ENCODE measurements around the gene EFNB1. TPM values are rescaled to one million over a fixed set of nuclear protein-coding genes. Genes with fewer than 3 reads are reported as not detected.

Gene EFNB1
- total and polyA plus RNA-seq, 9 of the 15 experiments (the other 6 are each of a cell fraction or from before 2014, with no cell fraction given) = 0.01 to 2.1 (median 0.99) TPM; not detected in 1

- intact Hi-C loops (cut with micrococcal nuclease) (no loop called here), in situ Hi-C loops (cut with MboI) (no loop called here)
- Histone ChIP-seq H2AFZ (ENCODE audit: low read depth, low read length) (no peak overlapping the region), H4K20me1 (replicated peaks; ENCODE audit: control insufficient read depth, insufficient read depth, low read length) (no peaks in the 10 kb centered on the region; the same call in 1 of the 2 replicates), H3K9me1 (ENCODE audit: control insufficient read depth, insufficient read depth, low read length) (no peaks in the 10 kb centered on the region), H3K27ac (ENCODE audit: extremely low read depth, low read depth, low read length) (no peak overlapping the region), H3K36me3 (ENCODE audit: control insufficient read depth, insufficient read depth, low read length) (no peaks in the 10 kb centered on the region), H3K79me2 (ENCODE audit: control insufficient read depth, insufficient read depth, low read length) (no peaks in the 10 kb centered on the region), H3K9me3 (replicated peaks; ENCODE audit: control insufficient read depth, insufficient read depth, low read depth, low read length) (no peaks in the 10 kb centered on the region), H3K27me3 (ENCODE audit: control insufficient read depth in 2 of 2, insufficient read depth in 2 of 2, low read length in 2 of 2) (peaks cover 0 to 16% of the 10 kb centered on the region in 2 experiments; a peak in 2 of 5 replicates), H3K9ac (ENCODE audit: insufficient read depth in 1 of 2, low read depth in 2 of 2, low read length in 2 of 2) (no peak overlapping the region), H3K4me2 (ENCODE audit: insufficient read depth, low read length) (no peak overlapping the region), H3K4me1 (replicated peaks in 1 of 2; ENCODE audit: control insufficient read depth in 2 of 2, insufficient read depth in 2 of 2, low read length in 2 of 2) (no peaks in the 10 kb centered on the region), H3K4me3 (no peak overlapping the region)
- no peak for TF ChIP-seq BCOR (IDR thresholded peaks at IDR 0.05)
- 0% methylated on average over 7 of the region's 8 CpGs for WGBS (ENCODE audit: insufficient coverage, low coverage, missing lambda C conversion rate)
- DNase-seq (ENCODE audit: extremely low read depth in 1 of 4, low spot score in 3 of 4) (no peak), FAIRE-seq (no peak), ATAC-seq (no peak)
- no TSS peak for BruUV-seq (replicated peaks)
- POLR2A ChIA-PET = no interaction called here
- CTCF ChIA-PET (ENCODE audit: low intra/inter-chr PET ratio) = no interaction called here
Observed at GRCh38 chrX:68851082-68851481, 22.3 kb downstream of the EFNB1 start.

DNA sequence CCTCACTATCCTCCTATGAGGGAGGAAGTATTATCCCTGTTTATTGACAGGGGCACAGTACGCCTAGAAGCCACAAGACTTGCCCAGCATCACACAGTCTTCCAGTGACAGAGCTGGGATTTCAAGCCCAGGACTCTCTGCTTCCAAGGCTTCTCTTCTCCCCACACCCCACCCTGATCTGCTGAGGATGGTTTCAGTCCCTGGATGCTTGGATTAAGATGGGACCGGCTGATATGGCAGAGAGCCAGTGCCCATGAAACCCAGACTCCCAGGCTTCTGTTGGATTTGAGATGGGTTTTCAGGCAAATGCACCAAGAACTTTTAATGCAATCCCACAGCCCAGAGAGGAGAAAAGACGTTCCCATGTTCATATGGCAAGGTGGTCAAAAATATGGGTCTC is 23.2 kb downstream of the EFNB1 start:
- Histone ChIP-seq H3K4me2 (ENCODE audit: insufficient read depth, low read length) (no peak overlapping the region), H3K79me2 (ENCODE audit: control insufficient read depth, insufficient read depth, low read length) (no peaks in the 10 kb centered on the region), H3K9me3 (replicated peaks; ENCODE audit: control insufficient read depth, insufficient read depth, low read depth, low read length) (no peaks in the 10 kb centered on the region), H3K9me1 (ENCODE audit: control insufficient read depth, insufficient read depth, low read length) (no peaks in the 10 kb centered on the region), H3K9ac (ENCODE audit: insufficient read depth in 1 of 2, low read depth in 2 of 2, low read length in 2 of 2) (no peak overlapping the region), H3K27me3 (ENCODE audit: control insufficient read depth in 2 of 2, insufficient read depth in 2 of 2, low read length in 2 of 2) (peaks cover 0 to 16% of the 10 kb centered on the region in 2 experiments; a peak in 2 of 5 replicates), H3K27ac (ENCODE audit: extremely low read depth, low read depth, low read length) (no peak overlapping the region), H3K36me3 (ENCODE audit: control insufficient read depth, insufficient read depth, low read length) (no peaks in the 10 kb centered on the region), H4K20me1 (replicated peaks; ENCODE audit: control insufficient read depth, insufficient read depth, low read length) (no peaks in the 10 kb centered on the region; the same call in 1 of the 2 replicates), H3K4me1 (replicated peaks in 1 of 2; ENCODE audit: control insufficient read depth in 2 of 2, insufficient read depth in 2 of 2, low read length in 2 of 2) (no peaks in the 10 kb centered on the region), H3K4me3 (no peak overlapping the region), H2AFZ (ENCODE audit: low read depth, low read length) (no peak overlapping the region)
- no TSS peak for BruUV-seq (replicated peaks)
- FAIRE-seq (no peak), DNase-seq (ENCODE audit: extremely low read depth in 1 of 4, low spot score in 3 of 4) (no peak), ATAC-seq (no peak)
- CTCF ChIA-PET (ENCODE audit: low intra/inter-chr PET ratio) = no interaction called here
- in situ Hi-C loops (cut with MboI) (no loop called here), intact Hi-C loops (cut with micrococcal nuclease) (no loop called here)
- WGBS (ENCODE audit: insufficient coverage, low coverage, missing lambda C conversion rate) = 0% methylated on average over 2 of the region's 3 CpGs
- no peak for TF ChIP-seq PPARD (CRISPR knock-in tag; IDR thresholded peaks at IDR 0.05)
- POLR2A ChIA-PET = no interaction called here

Measured in K562 (cell line).